IPS-20b (cell line): Measurements from ENCODE around the gene CPHXL.

Experiments
- H3K27ac ChIP-seq: one replicate; pipeline ENCODE4 v1.5.1; 2013; ENCODE audit warnings: low read length
- H3K27me3 ChIP-seq: 2 replicates; pipeline ENCODE4 v1.6.1; 2013; ENCODE audit warnings: mild to moderate bottlenecking, low read length, inconsistent platforms; ENCODE audit not compliant: insufficient read depth
- H3K36me3 ChIP-seq: 2 replicates; pipeline ENCODE4 v1.6.1; 2013; ENCODE audit warnings: low read depth, mild to moderate bottlenecking, inconsistent platforms, low read length, moderate library complexity; ENCODE audit not compliant: insufficient read depth
- H3K4me1 ChIP-seq: 2 replicates; pipeline ENCODE4 v1.6.1; 2013; ENCODE audit warnings: mild to moderate bottlenecking, control low read depth, inconsistent platforms, low read length, moderate library complexity; ENCODE audit not compliant: insufficient read depth
- H3K4me3 ChIP-seq: 2 replicates; pipeline ENCODE4 v1.5.1; 2013; ENCODE audit warnings: mild to moderate bottlenecking, low read length, inconsistent platforms
- H3K9ac ChIP-seq: 2 replicates; pipeline ENCODE4 v1.6.1; 2013; ENCODE audit warnings: low read depth, mild to moderate bottlenecking, inconsistent platforms, low read length, moderate library complexity
- H3K9me3 ChIP-seq: 2 replicates; pipeline ENCODE4 v1.6.1; 2013; ENCODE audit warnings: mild to moderate bottlenecking, low read depth, low read length, inconsistent platforms; ENCODE audit not compliant: insufficient read depth

CPHXL gene

GRCh38 chr16:75697571-75697970 is 28.7 kb downstream of the CPHXL start:
- H3K4me3 ChIP-seq: no peak overlapping the region
- no peaks in the 10 kb centered on the region; the same call in 1 of the 2 replicates for H3K4me1 ChIP-seq
- H3K9me3 ChIP-seq: no peaks in the 10 kb centered on the region
- H3K9ac ChIP-seq: no peak overlapping the region
- no peak overlapping the region for H3K27ac ChIP-seq
- no peaks in the 10 kb centered on the region for H3K27me3 ChIP-seq
- no peaks in the 10 kb centered on the region for H3K36me3 ChIP-seq

DNA sequence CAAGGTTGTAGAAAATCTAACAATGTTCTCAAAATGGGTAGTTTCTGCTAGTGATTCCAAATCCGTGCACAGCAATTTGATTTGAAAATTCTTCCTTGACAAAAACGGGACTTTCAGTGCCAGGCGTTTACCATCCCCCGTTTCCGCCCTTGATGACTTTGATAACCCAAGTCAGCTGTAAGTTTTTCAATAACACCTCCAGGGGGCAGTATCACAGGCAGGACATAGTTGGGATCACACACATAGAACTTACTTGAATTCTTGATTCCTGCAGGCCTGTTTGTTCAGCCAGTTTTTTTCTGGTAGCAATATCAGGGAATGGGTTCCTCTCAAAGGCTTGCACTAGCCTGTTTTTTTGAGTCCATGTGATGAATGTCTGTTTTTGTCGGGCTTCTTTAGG is 30.6 kb downstream of the CPHXL start:
- H3K27ac ChIP-seq: no peak overlapping the region
- H3K36me3 ChIP-seq: no peaks in the 10 kb centered on the region
- no peak overlapping the region for H3K4me3 ChIP-seq
- H3K9me3 ChIP-seq: no peaks in the 10 kb centered on the region; the same call in 1 of the 2 replicates
- H3K4me1 ChIP-seq: no peaks in the 10 kb centered on the region
- no peaks in the 10 kb centered on the region for H3K27me3 ChIP-seq
- H3K9ac ChIP-seq: no peak overlapping the region

- Histone ChIP-seq H3K9ac (no peak overlapping the region), H3K27me3 (no peaks in the 10 kb centered on the region), H3K36me3 (no peaks in the 10 kb centered on the region), H3K27ac (no peak overlapping the region), H3K9me3 (peaks cover 47% of the 10 kb centered on the region), H3K4me3 (no peak overlapping the region), H3K4me1 (no peaks in the 10 kb centered on the region)
Observed at GRCh38 chr16:75687361-75687760, 38.9 kb downstream of the CPHXL start.

DNA sequence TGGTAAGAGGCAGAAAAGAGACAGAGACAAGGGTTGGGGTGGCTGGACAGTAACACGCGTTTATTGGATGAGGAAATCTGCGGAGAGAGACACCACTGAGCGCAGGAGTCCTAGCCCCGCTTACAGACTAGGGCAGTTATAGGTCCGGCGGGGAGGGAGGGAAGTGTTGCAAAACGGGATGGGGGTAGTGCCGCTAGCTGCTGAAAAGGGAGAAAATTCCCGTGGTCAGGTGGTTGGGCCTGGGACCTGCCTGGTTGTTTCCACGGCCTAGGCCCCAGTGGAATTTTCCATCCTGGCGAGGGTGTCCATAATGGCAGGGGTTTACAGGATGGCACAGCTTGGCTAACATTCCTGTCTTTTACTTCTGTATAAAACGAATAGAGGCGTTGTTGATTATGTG is 44.0 kb downstream of the CPHXL start:
- no peak overlapping the region for H3K9ac ChIP-seq
- H3K9me3 ChIP-seq: peaks cover 41% of the 10 kb centered on the region
- no peaks in the 10 kb centered on the region for H3K27me3 ChIP-seq
- no peak overlapping the region for H3K4me3 ChIP-seq
- H3K36me3 ChIP-seq: no peaks in the 10 kb centered on the region
- H3K27ac ChIP-seq: no peak overlapping the region
- no peaks in the 10 kb centered on the region for H3K4me1 ChIP-seq

- H3K27ac ChIP-seq: no peak overlapping the region
- no peaks in the 10 kb centered on the region for H3K36me3 ChIP-seq
- H3K9ac ChIP-seq: no peak overlapping the region
Observed at GRCh38 chr16:75679366-75679765, 46.9 kb downstream of the CPHXL start.

GRCh38 chr16:75676909-75677308 is 49.4 kb downstream of the CPHXL start, which contains the start of gene CPHXL2:
CPHXL2 (minus strand) TSS chr16:75677009; CDS start chr16:75676999, 10 bp downstream.
- Histone ChIP-seq H3K9ac (no peak within 1 kb of the TSS), H3K27ac (no peak within 1 kb of the TSS), H3K4me3 (no peak within 1 kb of the TSS), H3K4me1 (no peaks in the 10 kb centered on the region), H3K9me3 (no peaks in the 10 kb centered on the region), H3K36me3 (no peaks in the 10 kb centered on the region), H3K27me3 (no peaks in the 10 kb centered on the region)

More at GRCh38 chr16:75679366-75679765, 46.9 kb downstream of the CPHXL start:
- H3K27me3 ChIP-seq: no peaks in the 10 kb centered on the region
- no peaks in the 10 kb centered on the region for H3K4me1 ChIP-seq
- peaks cover 19% of the 10 kb centered on the region for H3K9me3 ChIP-seq
- H3K4me3 ChIP-seq: no peak overlapping the region

DNA sequence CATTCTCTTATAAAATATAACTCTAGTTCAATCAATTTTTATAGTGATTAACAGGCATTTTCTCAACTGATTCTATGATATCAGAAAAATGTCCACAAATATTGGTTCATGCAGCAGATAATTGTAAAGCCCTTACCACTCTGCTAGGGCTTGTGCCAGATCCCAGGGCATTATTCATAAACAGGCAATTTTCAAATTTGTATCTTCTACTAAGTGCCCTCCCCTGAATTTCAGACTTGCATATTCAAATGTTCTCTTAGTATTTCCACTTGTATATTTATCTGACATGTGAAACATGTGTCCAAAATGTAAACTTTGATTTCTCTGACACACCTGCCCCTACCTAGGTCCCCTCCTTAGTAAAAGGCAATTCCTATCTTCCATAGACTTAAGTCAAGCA is 58.8 kb downstream of the CPHXL start:
- H3K4me1 ChIP-seq: no peaks in the 10 kb centered on the region
- no peak overlapping the region for H3K27ac ChIP-seq
- H3K27me3 ChIP-seq: no peaks in the 10 kb centered on the region
- H3K4me3 ChIP-seq: no peak overlapping the region
- no peaks in the 10 kb centered on the region for H3K9me3 ChIP-seq
- H3K36me3 ChIP-seq: no peaks in the 10 kb centered on the region
- H3K9ac ChIP-seq: no peak overlapping the region
